WTC11 (cell line): ENCODE measurements around the gene ARL15. TPM values are rescaled to one million over a fixed set of nuclear protein-coding genes. Genes with fewer than 3 reads are reported as not detected.

Source experiments
- ATAC-seq: fragments of 200-7000 bp; cut with Tn5 transposase; 2 replicates; pipeline ENCODE4 v1.10.0; 2021; ENCODE audit warnings: mild to moderate bottlenecking, moderate library complexity
- CTCF ChIA-PET: fragments of 300-600 bp; sonication (Branson Sonifier 250); formaldehyde crosslinking; loops from one replicate; lab custom pipeline; 2021; ENCODE audit warnings: antibody characterized with exemption; lab: Charles Lee
- POLR2A ChIA-PET: fragments of 350-600 bp; sonication (Branson Sonifier 250); formaldehyde crosslinking; loops from one replicate; lab custom pipeline; 2021; ENCODE audit warnings: antibody characterized with exemption; lab: Charles Lee
- DNase-seq: peaks from one replicate; pipeline ENCODE4 v3.0.0; 2021; ENCODE audit warnings: low spot score
- H3K27ac Mint-ChIP-seq: 2 replicates; pipeline ENCODE4 v1.8.0; 2021; ENCODE audit warnings: mixed read lengths
- H3K27me3 Mint-ChIP-seq: 2 replicates; pipeline ENCODE4 v1.8.0; 2021; ENCODE audit warnings: low read depth, mild to moderate bottlenecking, moderate library complexity, mixed read lengths
- H3K36me3 Mint-ChIP-seq: 2 replicates; pipeline ENCODE4 v1.8.0; 2021; ENCODE audit warnings: mixed read lengths
- H3K4me1 Mint-ChIP-seq: 2 replicates; pipeline ENCODE4 v1.8.0; 2022; ENCODE audit warnings: mixed read lengths
- H3K4me3 Mint-ChIP-seq: 2 replicates; pipeline ENCODE4 v1.8.0; 2021; ENCODE audit warnings: mild to moderate bottlenecking, moderate library complexity, mixed read lengths
- H3K9me3 Mint-ChIP-seq: 2 replicates; pipeline ENCODE4 v1.8.0; 2021; ENCODE audit warnings: mixed read lengths
- AR ChIP-seq: fragments of 250-450 bp; sonication (Bioruptor Pico); IDR thresholded peaks from 2 replicates; pipeline ENCODE4 v1.9.0; 2021; ENCODE audit warnings: mild to moderate bottlenecking
- ATF2 ChIP-seq: sonication (generic); formaldehyde crosslinking; IDR thresholded peaks from 2 replicates; pipeline ENCODE4 v1.8.1; 2022; ENCODE audit warnings: low read depth, missing genetic modification reagents, borderline replicate concordance
- CREM ChIP-seq: sonication (generic); formaldehyde crosslinking; IDR thresholded peaks from 2 replicates; pipeline ENCODE4 v1.8.1; 2022; ENCODE audit warnings: mild to moderate bottlenecking, missing genetic modification reagents, moderate library complexity
- IRF2 ChIP-seq: sonication (generic); formaldehyde crosslinking; IDR thresholded peaks from 2 replicates; pipeline ENCODE4 v1.8.0; 2022; ENCODE audit warnings: low read depth, missing genetic modification reagents, borderline replicate concordance
- JAZF1 ChIP-seq: fragments of 250-450 bp; sonication (Bioruptor Pico); IDR thresholded peaks from 2 replicates; pipeline ENCODE4 v1.9.0; 2021; ENCODE audit warnings: moderate library complexity, mild to moderate bottlenecking, inconsistent platforms
- NFYB ChIP-seq: sonication (generic); formaldehyde crosslinking; conservative IDR thresholded peaks from 2 replicates; pipeline ENCODE4 v1.8.0; 2022; ENCODE audit warnings: low read depth, missing genetic modification reagents
- PRDM15 ChIP-seq: sonication (generic); formaldehyde crosslinking; IDR thresholded peaks from 2 replicates; pipeline ENCODE4 v1.8.0; 2022; ENCODE audit warnings: missing genetic modification reagents
- RORB ChIP-seq: fragments of 250-450 bp; sonication (Bioruptor Pico); IDR thresholded peaks from 2 replicates; pipeline ENCODE4 v1.9.0; 2021; ENCODE audit warnings: mild to moderate bottlenecking
- ZBTB21 ChIP-seq: sonication (generic); formaldehyde crosslinking; IDR thresholded peaks from 2 replicates; pipeline ENCODE4 v1.8.1; 2023; ENCODE audit warnings: mild to moderate bottlenecking, missing genetic modification reagents, borderline replicate concordance
- ZNF219 ChIP-seq: sonication (generic); formaldehyde crosslinking; IDR thresholded peaks from 2 replicates; pipeline ENCODE4 v1.8.0; 2023; ENCODE audit warnings: missing genetic modification reagents, mild to moderate bottlenecking, borderline replicate concordance
- ZNF232 ChIP-seq: sonication (generic); formaldehyde crosslinking; IDR thresholded peaks from 2 replicates; pipeline ENCODE4 v1.8.0; 2022; ENCODE audit warnings: mild to moderate bottlenecking, missing genetic modification reagents
- ZNF263 ChIP-seq: sonication (generic); formaldehyde crosslinking; IDR thresholded peaks from 2 replicates; pipeline ENCODE4 v1.8.1; 2022; ENCODE audit warnings: low read depth, mild to moderate bottlenecking, moderate library complexity, missing genetic modification reagents
- total RNA-seq: library from RNA; stranded (reverse); gene quantifications from 3 replicates; pipeline ENCODE4 v1.2.3, GENCODE V29; 2021
- TF ChIP-seq, protein P1 (sequence below): sonication (generic); formaldehyde crosslinking; IDR thresholded peaks from 2 replicates; pipeline ENCODE4 v1.8.0; 2022; ENCODE audit warnings: mild to moderate bottlenecking, missing genetic modification reagents
- TF ChIP-seq, protein P2 (sequence below): sonication (generic); formaldehyde crosslinking; IDR thresholded peaks from 2 replicates; pipeline ENCODE4 v1.8.1; 2023; ENCODE audit warnings: mild to moderate bottlenecking, missing genetic modification reagents, moderate library complexity
- TF ChIP-seq, protein P3 (sequence below): sonication (generic); formaldehyde crosslinking; IDR thresholded peaks from 2 replicates; pipeline ENCODE4 v1.8.1; 2022; ENCODE audit warnings: missing genetic modification reagents, borderline replicate concordance

ARL15 gene
- total RNA-seq, 1 experiment from 2014 or later: 20.1 TPM

DNA sequence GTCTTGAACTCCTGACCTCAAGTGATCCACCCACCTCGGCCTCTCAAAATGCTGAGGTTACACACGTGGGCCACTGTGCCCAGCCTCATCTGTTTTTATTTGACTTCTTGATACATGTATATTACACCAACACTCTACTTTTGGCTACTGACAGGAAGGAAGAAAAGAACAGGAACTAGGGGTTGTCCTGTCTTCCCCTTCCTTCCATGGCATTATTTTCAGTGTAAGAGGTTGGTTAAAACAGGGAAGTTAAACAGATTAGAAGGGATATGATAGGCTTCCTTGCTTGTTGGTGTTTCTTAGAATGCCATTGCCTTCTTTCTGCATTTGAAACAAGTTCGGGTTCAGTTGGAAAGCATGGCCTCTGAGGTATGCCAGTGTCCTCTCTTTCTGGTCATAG lies 437.1 kb downstream of the ARL15 start:
- DNase-seq (no peak), ATAC-seq (no peak)
- no peaks in the 10 kb centered on the region for H3K27me3 Mint-ChIP-seq
- H3K9me3 Mint-ChIP-seq: peaks cover 18% of the 10 kb centered on the region
- POLR2A ChIA-PET: no interaction called here
- CTCF ChIA-PET: no interaction called here
- H3K4me3 Mint-ChIP-seq: no peak overlapping the region
- H3K4me1 Mint-ChIP-seq: no peaks in the 10 kb centered on the region; the same call in 1 of the 2 replicates
- peaks cover 15% of the 10 kb centered on the region for H3K36me3 Mint-ChIP-seq
- no peak overlapping the region for H3K27ac Mint-ChIP-seq
- TF ChIP-seq JAZF1 (CRISPR knock-in tag) (no peak), AR (CRISPR knock-in tag) (no peak), CREM (CRISPR knock-in tag) (no peak), ZBTB21 (CRISPR knock-in tag) (no peak), ZNF219 (CRISPR knock-in tag) (no peak), ZNF232 (no peak), IRF2 (CRISPR knock-in tag) (no peak)
- TF ChIP-seq, protein P1, sequence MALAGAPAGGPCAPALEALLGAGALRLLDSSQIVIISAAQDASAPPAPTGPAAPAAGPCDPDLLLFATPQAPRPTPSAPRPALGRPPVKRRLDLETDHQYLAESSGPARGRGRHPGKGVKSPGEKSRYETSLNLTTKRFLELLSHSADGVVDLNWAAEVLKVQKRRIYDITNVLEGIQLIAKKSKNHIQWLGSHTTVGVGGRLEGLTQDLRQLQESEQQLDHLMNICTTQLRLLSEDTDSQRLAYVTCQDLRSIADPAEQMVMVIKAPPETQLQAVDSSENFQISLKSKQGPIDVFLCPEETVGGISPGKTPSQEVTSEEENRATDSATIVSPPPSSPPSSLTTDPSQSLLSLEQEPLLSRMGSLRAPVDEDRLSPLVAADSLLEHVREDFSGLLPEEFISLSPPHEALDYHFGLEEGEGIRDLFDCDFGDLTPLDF (CRISPR knock-in tag): no peak

DNA sequence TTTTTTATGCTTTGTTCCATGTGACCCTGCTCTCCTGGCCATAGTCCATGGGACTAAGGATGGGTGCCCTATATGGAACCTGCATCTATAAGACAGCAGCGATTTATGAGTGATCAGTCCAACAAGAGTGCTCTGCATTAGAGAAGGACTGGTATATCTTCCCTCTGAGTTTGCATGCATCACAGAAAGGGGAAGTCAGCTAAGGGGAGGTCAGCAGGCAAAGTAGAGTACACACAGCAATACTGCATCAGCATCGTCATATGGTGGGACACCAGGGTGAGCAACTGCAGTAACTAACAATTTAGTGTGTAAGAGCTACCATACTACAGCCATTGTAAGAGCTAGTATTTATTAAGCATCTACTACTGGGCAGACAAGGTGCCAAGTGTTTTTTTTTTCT lies 438.6 kb downstream of the ARL15 start:
- peaks cover 18% of the 10 kb centered on the region for H3K9me3 Mint-ChIP-seq
- H3K36me3 Mint-ChIP-seq: peaks cover 15% of the 10 kb centered on the region
- no peak overlapping the region for H3K27ac Mint-ChIP-seq
- ChIA-PET CTCF (no interaction called here), POLR2A (no interaction called here)
- DNase-seq: no peak
- no peak for ATAC-seq
- no peaks in the 10 kb centered on the region; the same call in 1 of the 2 replicates for H3K4me1 Mint-ChIP-seq
- no peaks in the 10 kb centered on the region for H3K27me3 Mint-ChIP-seq
- H3K4me3 Mint-ChIP-seq: no peak overlapping the region
- no peak for TF ChIP-seq ZNF263 (CRISPR knock-in tag)
- no peak for TF ChIP-seq NFYB (CRISPR knock-in tag)
- no peak for TF ChIP-seq JAZF1 (CRISPR knock-in tag)
- no peak for TF ChIP-seq ZNF219 (CRISPR knock-in tag)
- no peak for TF ChIP-seq ATF2
- TF ChIP-seq, protein P2, sequence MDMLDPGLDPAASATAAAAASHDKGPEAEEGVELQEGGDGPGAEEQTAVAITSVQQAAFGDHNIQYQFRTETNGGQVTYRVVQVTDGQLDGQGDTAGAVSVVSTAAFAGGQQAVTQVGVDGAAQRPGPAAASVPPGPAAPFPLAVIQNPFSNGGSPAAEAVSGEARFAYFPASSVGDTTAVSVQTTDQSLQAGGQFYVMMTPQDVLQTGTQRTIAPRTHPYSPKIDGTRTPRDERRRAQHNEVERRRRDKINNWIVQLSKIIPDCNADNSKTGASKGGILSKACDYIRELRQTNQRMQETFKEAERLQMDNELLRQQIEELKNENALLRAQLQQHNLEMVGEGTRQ (CRISPR knock-in tag): no peak
- TF ChIP-seq, protein P3, sequence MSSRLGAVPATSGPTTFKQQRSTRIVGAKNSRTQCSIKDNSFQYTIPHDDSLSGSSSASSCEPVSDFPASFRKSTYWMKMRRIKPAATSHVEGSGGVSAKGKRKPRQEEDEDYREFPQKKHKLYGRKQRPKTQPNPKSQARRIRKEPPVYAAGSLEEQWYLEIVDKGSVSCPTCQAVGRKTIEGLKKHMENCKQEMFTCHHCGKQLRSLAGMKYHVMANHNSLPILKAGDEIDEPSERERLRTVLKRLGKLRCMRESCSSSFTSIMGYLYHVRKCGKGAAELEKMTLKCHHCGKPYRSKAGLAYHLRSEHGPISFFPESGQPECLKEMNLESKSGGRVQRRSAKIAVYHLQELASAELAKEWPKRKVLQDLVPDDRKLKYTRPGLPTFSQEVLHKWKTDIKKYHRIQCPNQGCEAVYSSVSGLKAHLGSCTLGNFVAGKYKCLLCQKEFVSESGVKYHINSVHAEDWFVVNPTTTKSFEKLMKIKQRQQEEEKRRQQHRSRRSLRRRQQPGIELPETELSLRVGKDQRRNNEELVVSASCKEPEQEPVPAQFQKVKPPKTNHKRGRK: no peak
- no peak for TF ChIP-seq PRDM15
- no peak for TF ChIP-seq RORB (CRISPR knock-in tag)
